ENCODE data around the gene HOXC11.

Gene HOXC11

DNA sequence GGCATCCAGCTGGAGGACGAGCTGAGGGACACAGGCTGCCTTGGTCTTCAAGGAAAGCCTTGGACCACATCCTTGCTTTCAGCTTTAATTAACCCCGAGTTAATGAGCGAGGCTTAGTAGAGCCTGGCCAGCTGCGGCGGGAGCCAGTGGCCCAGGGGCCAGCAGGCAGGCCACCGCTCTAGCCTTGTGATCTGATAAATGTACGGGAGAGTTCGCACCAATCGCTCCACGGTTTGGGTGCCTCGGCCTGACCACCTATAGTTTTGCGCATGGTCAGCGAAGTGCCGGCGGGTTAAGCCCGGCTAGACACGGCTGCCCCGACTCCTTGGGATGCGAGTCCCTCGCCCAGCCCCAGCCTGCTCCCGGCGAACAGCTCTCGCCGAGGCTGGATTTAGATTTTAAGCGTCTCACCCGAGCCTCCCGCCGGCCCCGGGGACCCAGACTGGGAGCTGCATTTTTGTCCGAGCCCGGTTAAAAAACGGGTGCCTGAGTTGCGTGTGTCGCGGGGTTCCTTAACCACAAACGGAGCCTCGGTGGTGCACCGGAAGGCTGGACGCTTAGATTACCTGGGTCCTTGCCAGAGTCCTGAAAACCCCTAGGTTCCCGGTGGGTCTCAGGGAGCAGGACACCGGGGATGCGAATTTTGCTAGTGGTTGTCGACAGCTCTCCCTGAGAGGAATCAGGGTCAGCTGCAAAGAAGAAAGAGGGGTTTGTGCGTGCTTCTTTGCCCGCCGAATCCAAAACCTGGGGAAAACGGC lies 21.2 kb upstream of the HOXC11 start:
- TF ChIP-seq, protein P1, sequence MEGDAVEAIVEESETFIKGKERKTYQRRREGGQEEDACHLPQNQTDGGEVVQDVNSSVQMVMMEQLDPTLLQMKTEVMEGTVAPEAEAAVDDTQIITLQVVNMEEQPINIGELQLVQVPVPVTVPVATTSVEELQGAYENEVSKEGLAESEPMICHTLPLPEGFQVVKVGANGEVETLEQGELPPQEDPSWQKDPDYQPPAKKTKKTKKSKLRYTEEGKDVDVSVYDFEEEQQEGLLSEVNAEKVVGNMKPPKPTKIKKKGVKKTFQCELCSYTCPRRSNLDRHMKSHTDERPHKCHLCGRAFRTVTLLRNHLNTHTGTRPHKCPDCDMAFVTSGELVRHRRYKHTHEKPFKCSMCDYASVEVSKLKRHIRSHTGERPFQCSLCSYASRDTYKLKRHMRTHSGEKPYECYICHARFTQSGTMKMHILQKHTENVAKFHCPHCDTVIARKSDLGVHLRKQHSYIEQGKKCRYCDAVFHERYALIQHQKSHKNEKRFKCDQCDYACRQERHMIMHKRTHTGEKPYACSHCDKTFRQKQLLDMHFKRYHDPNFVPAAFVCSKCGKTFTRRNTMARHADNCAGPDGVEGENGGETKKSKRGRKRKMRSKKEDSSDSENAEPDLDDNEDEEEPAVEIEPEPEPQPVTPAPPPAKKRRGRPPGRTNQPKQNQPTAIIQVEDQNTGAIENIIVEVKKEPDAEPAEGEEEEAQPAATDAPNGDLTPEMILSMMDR (conservative IDR thresholded peaks at IDR 0.05; ENCODE audit: low read depth, low read length) = no peak
- no peak overlapping the region for H3K4me3 ChIP-seq (ENCODE audit: low read length)

DNA sequence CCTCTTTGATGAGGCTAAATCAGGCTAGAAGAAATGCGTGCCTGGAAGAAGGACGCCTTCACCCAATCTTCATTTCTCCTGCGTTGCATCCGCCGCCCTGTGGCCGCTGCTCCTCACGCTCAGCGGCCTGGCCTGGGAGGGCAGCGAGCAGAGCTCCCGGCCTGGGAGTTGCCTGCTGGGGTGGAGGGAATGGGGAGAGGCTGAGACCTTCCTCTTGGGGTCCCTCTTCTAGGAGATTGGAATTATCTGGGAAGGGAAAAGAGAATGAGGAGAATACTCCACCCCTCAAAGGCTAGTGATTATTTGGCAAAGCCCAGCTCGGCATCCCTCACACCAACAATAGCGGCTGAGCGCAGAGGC lies 20.6 kb upstream of the HOXC11 start:
- no peak for DNase-seq (ENCODE audit: low read depth)
- no peak overlapping the region for H3K4me3 ChIP-seq (ENCODE audit: low read length)
- TF ChIP-seq, protein P1 (conservative IDR thresholded peaks at IDR 0.05; ENCODE audit: low read depth, low read length) = no peak

More for the DNA sequence above, 21.2 kb upstream of the HOXC11 start:
- no peak for DNase-seq (ENCODE audit: low read depth)

DNA sequence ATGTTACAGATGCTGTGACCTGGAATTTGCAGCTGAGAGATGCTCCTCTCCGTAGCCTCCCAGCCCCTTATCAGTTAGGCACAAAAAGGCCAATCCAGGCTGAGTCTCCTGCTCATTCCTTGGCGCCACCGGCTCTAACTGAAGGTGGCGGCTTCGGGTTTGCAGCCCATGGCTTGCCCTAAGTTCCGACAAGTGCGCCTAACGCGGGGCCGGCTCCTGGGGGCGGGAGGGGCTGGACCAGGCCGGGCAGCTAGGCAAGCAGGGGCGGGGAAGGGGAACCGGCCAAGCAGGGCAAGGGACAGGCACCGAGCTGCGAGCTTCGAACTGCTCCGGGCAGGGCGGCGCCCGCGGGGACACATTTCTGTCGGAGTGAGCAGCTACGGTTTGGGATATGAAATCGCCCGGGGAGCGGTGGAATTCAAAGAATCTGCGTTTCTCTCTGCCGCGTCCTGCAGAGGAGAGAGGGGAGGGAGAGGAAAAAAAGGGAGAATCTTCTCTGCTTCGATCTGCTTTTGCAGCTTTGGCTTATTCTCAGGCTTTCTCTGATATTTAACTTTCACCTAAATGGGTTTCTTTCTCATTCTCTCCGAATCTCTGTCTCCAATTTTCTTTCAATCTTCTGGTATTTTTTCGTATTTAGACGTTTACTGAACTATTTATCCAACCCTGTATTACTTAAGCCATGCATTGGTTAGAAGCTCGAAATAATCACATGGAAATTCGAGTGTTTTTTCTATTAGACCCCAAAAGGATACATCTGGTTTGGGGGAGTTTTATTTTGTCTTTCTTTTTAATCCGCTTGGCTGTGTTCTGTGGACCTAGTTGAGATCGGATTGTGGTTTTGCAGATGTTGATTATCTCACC lies 19.8 kb upstream of the HOXC11 start:
- H3K4me3 ChIP-seq (ENCODE audit: low read length) = no peak overlapping the region
- TF ChIP-seq, protein P1 (conservative IDR thresholded peaks at IDR 0.05; ENCODE audit: low read depth, low read length) = no peak
- no peak for DNase-seq (ENCODE audit: low read depth)

DNA sequence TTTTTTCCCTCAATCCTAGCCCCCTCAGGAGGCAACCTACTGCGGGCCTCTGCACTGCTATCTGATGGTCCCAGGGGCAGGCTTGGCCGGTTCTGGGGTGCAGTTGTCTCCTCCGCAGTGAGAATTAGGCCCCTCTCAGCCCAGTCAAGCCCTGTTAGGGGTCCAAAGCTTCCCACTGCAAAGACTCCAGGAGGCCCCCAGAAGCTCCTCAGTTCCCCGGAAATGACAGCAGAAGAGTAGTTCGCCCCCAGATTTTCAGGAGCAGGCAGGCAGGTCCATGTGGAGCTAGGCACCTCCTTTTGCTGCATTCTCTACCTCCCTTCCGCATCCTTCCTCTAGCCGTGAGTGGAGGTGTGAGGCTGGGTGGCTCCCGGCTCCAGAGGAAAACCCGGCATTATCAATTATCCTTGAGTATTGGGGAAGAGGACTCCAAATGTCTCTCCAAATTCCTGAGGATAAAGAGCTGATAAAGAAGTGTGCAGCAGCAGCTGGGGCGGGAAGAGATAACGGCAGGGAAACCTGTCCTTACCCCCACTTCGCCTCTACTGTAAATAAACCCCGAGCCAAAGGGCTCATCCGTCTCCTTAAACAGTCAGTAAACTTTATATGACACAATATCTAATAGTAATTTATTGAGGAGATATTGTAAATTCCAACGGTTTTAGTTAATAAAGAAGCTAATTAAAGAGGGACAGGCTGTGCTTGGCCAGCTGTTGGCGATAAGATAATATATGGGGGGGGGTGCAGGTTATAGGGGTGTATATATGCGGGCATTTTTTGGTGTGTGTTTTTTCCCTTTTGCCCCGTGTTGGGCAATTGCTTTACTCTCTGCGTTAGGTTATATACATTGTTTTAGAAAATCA lies 18.9 kb upstream of the HOXC11 start:
- TF ChIP-seq, protein P1 (conservative IDR thresholded peaks at IDR 0.05; ENCODE audit: low read depth, low read length) = no peak
- H3K4me3 ChIP-seq (ENCODE audit: low read length) = no peak overlapping the region

DNA sequence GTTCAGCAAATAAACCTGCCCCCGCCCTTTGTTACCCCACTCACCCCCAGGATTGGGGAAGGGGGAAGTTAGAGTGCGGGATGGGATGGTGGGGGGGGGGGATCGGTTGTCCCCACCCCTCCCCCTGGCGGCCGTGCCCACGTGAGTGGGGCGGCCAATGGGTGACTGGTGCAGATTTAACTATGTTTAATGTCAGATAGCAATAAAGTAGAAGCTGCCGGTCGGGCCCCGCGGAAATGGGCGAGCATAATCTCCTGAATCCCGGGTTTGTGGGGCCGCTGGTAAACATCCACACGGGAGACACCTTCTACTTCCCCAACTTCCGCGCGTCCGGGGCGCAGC lies 18.3 kb upstream of the HOXC11 start, which contains the start of gene HOXC12:
HOXC12 (plus strand) TSS at position 210 of the 342 bp plus-strand sequence; CDS start at position 237, 27 bp downstream.
- H3K4me3 ChIP-seq (ENCODE audit: low read length) = no peak within 1 kb of the TSS
- TF ChIP-seq, protein P1 (conservative IDR thresholded peaks at IDR 0.05; ENCODE audit: low read depth, low read length) = no peak
- DNase-seq (ENCODE audit: low read depth) = no peak

More for the DNA sequence above, 18.9 kb upstream of the HOXC11 start:
- no peak for DNase-seq (ENCODE audit: low read depth)

DNA sequence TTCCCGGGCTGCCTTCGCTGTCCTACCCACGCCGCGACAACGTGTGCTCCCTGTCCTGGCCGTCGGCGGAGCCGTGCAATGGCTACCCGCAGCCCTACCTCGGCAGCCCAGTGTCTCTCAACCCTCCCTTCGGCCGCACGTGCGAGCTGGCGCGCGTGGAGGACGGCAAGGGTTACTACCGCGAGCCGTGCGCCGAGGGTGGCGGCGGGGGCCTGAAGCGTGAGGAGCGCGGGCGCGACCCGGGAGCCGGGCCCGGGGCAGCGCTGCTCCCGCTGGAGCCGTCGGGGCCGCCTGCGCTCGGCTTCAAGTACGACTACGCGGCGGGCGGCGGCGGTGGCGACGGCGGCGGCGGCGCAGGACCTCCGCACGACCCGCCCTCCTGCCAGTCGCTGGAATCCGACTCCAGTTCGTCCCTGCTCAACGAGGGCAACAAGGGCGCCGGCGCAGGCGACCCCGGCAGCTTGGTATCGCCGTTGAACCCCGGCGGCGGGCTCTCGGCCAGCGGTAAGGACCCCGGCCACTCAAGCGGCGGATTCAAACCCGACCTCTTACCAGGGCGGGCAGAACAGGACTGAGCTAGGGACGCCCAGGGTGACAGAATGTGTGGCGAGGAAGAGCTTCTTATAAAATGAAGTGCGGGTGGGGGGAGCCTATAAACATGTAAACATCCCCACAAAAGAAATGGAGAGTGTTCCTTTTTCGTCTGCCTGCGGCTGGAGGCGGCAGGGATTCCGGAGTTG lies 17.7 kb upstream of the HOXC11 start:
- TF ChIP-seq, protein P1 (conservative IDR thresholded peaks at IDR 0.05; ENCODE audit: low read depth, low read length) = no peak
- no peak overlapping the region for H3K4me3 ChIP-seq (ENCODE audit: low read length)
- no peak for DNase-seq (ENCODE audit: low read depth)

All from retinal pigment epithelial cell (primary cell).